Head of caudate nucleus (tissue), 42 donors: ENCODE data around the gene YAF2.

ENCODE experiments used
- DNase-seq, 42 donors: peaks; one replicate each; pipeline versions ENCODE4 v3.0.0 to v3.0.0-alpha.2; 2020 to 2021; ENCODE audit warnings: mixed read lengths in 7 of 42
- intact Hi-C: fragments of 100-400 bp; cut with DNase I; formaldehyde crosslinking; loops from one replicate; pipeline ENCODE4 v1.15.0; 2022

Gene YAF2

DNA sequence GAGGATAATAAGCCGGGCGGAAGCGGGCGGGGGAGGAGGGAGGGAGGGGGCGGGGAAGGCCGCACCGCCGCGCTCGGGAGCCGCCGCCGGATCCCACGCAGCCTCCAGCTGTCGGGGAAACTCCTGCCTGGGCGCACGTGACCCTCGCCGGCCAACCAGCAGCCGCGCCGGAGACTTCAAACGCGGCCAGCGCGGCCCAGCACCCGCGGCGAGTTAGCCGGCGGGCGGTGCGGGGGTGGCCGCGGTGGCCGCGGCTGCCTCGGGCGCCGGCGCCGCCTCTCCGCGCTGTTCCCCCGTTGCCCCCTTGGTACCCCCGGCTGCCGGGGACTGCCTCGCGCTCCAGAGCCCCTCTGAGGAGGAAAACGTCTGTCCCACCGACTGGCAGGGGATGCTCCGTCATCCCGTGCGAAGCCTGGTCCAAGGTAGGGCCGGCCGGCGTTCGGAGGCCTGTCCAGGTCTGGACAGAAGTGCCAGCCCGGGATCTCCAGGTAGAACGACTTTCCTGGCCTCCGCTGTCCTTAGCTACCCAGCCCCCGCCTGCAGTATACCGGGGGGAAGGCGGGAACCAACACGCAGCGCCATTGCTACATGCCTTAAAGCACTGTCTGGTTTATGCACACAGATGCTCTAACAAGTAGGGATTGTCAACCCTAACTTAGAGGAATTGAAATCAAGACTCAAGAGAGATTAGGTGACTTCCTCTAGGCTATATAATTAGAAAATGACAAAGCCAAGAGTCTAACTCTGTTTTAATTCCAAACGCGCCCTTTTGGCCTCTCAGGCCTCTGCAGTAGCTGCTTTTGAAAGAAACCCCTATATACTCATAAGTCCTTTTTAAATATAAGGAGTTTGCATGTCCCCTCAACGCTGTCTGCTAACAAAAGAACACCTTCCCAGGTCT lies at the start of gene YAF2:
Gene YAF2 (minus strand): TSS at position 9 of the 901 bp plus-strand sequence. CDS start 68 bp downstream, outside the sequence.
- DNase-seq, result peak; percentile 82 to 98 (median 95)
- intact Hi-C loops, result loop anchor here (5.0 kb wide), 2 partner anchors 89 to 96 kb away; partner anchors contain the start of genes GXYLT1, PPHLN1 and ZCRB1

- peak in 1 of 42 donors; percentile 34 for DNase-seq
- intact Hi-C loops, result no loop called here
These were observed 48.7 kb upstream of the YAF2 start for GRCh38 chr12:42286741-42287140.

GRCh38 chr12:42285431-42285830 lies 47.4 kb upstream of the YAF2 start:
- intact Hi-C loops, result no loop called here
- DNase-seq, result no peak

GRCh38 chr12:42284876-42285275 lies 46.8 kb upstream of the YAF2 start:
- DNase-seq, result no peak
- intact Hi-C loops, result no loop called here

DNA sequence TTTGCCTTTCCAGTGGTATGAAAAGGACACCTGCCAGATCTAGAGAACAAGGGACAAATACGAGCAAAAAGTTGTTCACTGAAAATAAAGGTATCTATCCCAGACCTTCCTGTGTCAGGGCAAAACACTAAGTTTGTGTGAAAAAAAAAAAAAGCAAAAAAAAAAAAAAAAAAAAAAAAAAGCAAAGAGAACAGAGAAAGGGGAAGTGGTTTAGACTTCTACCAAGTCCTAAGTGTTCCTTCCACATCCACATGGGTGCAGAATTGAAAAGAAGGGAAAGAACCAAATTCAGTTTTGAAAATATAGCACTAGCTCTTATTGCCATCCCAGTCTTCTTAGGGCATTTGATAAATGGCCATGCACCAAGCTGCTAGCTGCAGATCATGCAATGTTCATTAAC lies 46.1 kb upstream of the YAF2 start:
- intact Hi-C loops, result no loop called here
- peak in 1 of 42 donors; percentile 3 for DNase-seq

- intact Hi-C loops, result no loop called here
- DNase-seq, result peak in 1 of 42 donors; percentile 22
These were observed 45.7 kb upstream of the YAF2 start for GRCh38 chr12:42283739-42284138.

GRCh38 chr12:42282294-42282693 lies 44.2 kb upstream of the YAF2 start:
- DNase-seq, result peak in 1 of 42 donors; percentile 1
- intact Hi-C loops, result no loop called here

- no peak for DNase-seq
- intact Hi-C loops, result no loop called here
These were observed 43.8 kb upstream of the YAF2 start for GRCh38 chr12:42281844-42282243.

DNA sequence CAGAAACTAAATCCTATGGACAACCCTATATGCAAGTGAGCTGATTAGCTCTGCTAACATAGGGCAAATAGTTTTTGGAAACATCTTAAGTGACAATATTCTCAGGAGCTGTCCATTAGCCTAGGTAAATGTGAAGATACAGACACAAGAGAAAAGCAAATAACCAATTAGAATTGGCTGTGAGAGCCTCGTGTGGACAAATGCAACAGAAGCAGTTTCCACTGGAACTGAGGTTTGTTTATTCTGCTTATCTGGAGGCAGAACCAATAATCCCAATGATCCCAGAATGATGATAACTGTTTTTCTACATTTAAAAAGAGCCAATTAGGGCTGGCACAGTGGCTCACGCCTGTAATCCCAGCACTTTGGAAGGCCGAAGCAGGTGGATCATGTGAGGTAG lies 43.2 kb upstream of the YAF2 start:
- intact Hi-C loops, result no loop called here
- DNase-seq, result peak in 1 of 42 donors; percentile 1

- peak in 1 of 42 donors; percentile 2 for DNase-seq
- intact Hi-C loops, result no loop called here
These were observed 40.1 kb upstream of the YAF2 start for GRCh38 chr12:42278128-42278510.

DNA sequence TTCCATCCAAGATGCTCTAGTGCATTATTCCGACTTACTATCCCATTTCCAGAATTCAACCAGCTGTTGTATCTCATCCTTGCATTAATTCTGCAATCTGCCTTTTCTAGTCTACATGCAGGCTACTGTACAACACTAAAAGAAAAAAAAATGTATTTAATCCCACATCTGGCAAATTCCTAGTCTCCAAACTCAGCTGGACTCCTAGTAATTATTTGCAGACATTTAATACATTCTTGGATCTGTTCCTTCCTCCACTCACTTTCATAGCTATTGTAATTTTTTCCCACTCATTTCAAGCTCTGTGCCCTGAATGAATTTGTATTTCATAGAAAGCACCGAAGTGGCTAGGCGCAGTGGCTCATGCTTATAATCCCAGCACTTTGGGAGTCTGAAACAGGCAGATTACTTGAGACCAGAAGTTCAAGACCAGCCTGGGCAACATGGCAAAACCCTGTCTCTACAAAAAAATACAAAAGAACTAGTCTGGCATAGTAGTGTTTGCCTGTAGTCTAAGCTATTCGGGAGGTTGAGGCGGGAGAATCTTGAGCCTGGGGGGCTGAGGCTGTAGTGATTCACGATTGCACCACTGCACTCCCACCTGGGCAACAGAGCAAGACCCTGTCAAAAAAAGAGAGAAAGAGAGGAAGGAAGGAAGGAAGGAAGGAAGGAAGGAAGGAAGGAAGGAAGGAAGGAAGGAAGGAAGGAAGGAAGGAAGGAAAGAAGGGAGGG lies 39.5 kb upstream of the YAF2 start:
- peak in 1 of 42 donors; percentile 9 for DNase-seq

DNA sequence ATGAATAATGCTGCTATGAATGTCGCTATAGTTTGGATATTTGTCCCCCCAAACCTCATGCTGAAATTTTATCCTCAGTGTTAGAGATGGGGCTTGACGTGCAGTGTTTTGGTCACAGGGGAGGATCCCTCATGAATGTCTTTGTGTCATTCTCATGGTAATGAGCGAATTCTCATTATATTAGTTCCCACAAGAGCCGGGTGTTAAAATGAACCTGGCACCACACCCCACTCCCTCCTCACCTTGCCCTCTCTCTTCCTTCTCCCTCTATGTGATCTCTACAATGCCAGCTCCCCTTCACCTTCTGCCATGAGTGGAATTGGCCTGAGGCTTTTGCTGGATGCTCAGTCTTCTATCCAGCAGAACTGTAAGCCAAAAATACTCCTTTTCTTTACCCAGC lies 37.5 kb upstream of the YAF2 start:
- intact Hi-C loops, result no loop called here
- peak in 1 of 42 donors; percentile 5 for DNase-seq

More for the DNA sequence above, 39.5 kb upstream of the YAF2 start:
- intact Hi-C loops, result no loop called here

- intact Hi-C loops, result no loop called here
- peak in 1 of 42 donors; percentile 17 for DNase-seq
These were observed 35.7 kb upstream of the YAF2 start for GRCh38 chr12:42273706-42274105.

DNA sequence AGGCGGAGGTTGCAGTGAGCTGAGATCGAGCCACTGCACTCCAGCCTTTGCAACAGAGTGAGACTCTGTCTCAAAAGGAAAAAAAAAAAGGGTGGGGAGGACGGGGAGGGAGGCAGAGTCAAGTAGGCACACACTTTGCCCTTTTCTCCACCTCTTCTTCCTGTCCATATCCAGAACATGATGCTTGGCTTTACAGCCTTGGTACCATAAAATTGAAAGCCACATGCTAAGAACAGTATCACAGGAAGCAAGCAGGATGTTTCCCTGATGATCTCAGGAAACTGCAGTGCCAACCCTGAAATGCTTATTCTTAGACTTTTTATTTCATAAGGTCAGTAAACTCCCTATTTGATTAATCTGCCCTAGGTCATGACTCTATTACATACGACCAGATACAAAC lies 32.5 kb upstream of the YAF2 start:
- intact Hi-C loops, result no loop called here
- no peak for DNase-seq

DNA sequence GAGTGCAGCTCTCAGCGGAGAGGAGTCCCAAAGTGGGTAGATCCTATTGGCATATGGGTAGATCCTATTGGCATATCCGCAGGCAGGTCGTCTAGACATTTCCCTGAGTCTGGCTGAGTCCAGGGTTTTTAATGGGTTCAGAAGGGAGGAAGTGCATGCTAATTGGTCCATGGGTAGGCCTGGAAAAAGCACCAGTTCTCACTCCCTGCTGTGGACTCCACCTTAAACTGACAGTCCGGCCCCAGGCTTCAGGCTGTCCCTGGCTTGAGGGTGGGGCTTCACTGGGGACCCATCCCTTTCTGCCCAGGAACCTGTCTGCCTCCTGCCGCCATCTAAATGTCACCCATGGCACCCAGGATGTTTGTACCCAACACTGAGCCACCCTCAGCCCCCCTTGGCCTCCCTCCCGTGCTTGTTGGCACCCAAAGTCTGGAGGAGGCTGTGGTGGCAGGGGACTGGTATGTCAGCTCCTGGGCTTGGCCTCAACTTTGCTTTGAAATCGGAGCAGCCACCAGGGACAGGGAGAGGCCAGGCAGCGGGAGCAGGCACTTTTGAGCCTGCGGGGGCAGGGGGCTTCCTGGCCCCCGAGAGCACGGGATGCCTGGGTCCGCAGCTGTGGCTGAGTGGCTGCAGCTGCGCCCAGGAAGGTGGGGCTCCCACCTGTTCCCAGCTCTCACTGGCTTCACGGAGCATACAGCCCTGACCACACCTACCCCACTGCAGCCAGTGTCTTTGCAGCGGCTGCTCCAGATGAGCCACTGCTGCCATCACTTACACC lies 29.6 kb upstream of the YAF2 start:
- DNase-seq, result no peak
- intact Hi-C loops, result no loop called here

GRCh38 chr12:42266579-42267230 lies 28.7 kb upstream of the YAF2 start:
- intact Hi-C loops, result no loop called here
- DNase-seq, result no peak

- intact Hi-C loops, result no loop called here
- DNase-seq, result no peak
These were observed 24.2 kb upstream of the YAF2 start for GRCh38 chr12:42262271-42262670.

- no peak for DNase-seq
- intact Hi-C loops, result no loop called here
These were observed 23.7 kb upstream of the YAF2 start for GRCh38 chr12:42261708-42262107.

DNA sequence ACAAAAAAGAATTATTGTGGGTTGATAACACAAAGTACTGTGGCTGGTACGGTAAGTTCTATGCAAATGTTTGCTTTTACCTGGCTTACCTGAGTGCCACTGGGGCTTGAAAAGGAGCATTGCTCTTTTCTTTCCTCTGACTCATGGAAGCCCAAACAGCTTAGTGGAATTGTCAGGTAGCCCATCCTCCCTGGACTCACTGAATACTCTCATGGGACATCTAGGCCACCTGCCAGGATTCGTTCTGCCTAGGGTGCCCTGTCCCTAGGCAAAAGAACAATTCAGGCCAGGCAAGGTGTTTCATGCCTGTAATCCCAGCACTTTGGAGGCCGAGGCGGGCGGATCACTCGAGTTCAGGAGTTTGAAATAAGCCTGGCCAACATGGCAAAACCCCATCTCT lies 22.5 kb upstream of the YAF2 start:
- intact Hi-C loops, result no loop called here
- no peak for DNase-seq
